ENCODE data around the gene LIPT2. TPM values are rescaled to one million over a fixed set of nuclear protein-coding genes. Genes with fewer than 3 reads are reported as not detected.

LIPT2 gene
- total and polyA plus RNA-seq, 12 donors: 1.8 to 16.1 (median 5.4) TPM

DNA sequence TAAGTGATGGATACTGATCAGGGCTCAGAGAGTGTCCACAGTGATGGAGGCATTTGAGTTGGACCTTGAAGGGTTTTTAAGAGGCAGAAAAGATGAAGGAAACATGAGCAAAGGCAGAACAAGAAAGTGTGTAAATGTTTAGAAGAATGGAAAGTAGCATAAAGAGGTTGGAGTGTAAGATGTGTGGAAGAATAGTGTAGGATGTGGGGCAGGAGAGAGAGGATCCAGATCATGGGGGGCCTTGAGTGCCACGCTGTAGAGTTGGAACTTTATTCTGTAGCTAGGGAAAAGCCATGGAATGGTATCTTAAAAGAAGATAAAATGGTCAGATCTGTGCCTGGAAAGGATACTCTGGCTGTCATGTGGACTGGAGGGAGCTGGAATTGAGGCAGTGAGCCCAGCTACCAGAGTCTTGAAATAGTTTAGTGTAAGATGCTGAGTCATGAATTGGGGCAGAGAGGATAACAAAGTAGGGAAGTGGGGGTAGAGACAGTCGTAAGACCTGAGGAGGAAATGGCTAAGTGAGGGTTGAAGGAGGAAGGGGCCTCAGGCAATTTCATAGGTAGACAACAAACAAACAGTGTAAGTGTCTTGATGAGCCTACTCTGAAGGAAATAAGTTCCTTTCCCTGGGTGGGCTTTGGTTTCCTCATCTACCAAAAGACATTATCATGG, 32.9 kb downstream of the LIPT2 start:
- no peaks in the 10 kb centered on the region for H3K36me3 ChIP-seq (replicated peaks in 1 of 2)
- peak in 1 of 7 donors; percentile 49 for DNase-seq
- 74 to 83% (median 79%) methylated on average over 2 of the region's 2 CpGs for WGBS, 4 donors
- H3K4me1 ChIP-seq (replicated peaks in 1 of 2): peaks cover 9 to 11% of the 10 kb centered on the region in 2 donors
- H3K9me3 ChIP-seq (replicated peaks in 1 of 3): no peaks in the 10 kb centered on the region
- peak overlapping the region in 1 of 4 donors; percentile 14 for H3K4me3 ChIP-seq
- no peaks in the 10 kb centered on the region for H3K27me3 ChIP-seq
- peak overlapping the region in 3 of 5 donors; percentile 26 to 73 (median 45) for H3K27ac ChIP-seq
- intact Hi-C loops (cut with DNase I): no loop called here
- no peak for TF ChIP-seq POLR2A (IDR thresholded peaks at IDR 0.05)
- TF ChIP-seq, protein P1, sequence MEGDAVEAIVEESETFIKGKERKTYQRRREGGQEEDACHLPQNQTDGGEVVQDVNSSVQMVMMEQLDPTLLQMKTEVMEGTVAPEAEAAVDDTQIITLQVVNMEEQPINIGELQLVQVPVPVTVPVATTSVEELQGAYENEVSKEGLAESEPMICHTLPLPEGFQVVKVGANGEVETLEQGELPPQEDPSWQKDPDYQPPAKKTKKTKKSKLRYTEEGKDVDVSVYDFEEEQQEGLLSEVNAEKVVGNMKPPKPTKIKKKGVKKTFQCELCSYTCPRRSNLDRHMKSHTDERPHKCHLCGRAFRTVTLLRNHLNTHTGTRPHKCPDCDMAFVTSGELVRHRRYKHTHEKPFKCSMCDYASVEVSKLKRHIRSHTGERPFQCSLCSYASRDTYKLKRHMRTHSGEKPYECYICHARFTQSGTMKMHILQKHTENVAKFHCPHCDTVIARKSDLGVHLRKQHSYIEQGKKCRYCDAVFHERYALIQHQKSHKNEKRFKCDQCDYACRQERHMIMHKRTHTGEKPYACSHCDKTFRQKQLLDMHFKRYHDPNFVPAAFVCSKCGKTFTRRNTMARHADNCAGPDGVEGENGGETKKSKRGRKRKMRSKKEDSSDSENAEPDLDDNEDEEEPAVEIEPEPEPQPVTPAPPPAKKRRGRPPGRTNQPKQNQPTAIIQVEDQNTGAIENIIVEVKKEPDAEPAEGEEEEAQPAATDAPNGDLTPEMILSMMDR (IDR thresholded peaks at IDR 0.05): no peak

DNA sequence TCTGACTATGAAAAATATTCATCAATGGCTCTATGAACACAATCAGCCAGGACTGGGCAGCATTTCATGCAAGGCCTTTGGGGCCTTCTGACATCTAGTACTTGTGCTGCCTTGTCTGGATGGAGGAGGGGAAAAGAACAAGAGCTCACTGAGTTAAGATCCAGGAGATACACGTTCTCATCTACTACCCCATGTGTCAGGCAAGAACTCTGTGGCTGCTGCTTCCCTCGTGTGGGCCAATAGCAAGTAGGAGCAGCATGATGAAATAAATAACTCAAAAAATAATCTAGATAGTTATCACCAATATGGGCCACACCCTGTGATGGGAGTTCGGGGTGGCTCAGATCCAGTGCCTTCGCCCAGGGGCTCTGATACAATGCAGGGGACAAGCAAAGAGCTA, 33.5 kb downstream of the LIPT2 start:
- Histone ChIP-seq H3K36me3 (replicated peaks in 1 of 2) (no peaks in the 10 kb centered on the region), H3K27ac (no peak overlapping the region), H3K4me3 (no peak overlapping the region), H3K4me1 (replicated peaks in 1 of 2) (peaks cover 9 to 11% of the 10 kb centered on the region in 2 donors), H3K9me3 (replicated peaks in 1 of 3) (no peaks in the 10 kb centered on the region), H3K27me3 (no peaks in the 10 kb centered on the region)
- WGBS, 4 donors: 78 to 84% (median 80%) methylated on average over 4 of the region's 4 CpGs
- TF ChIP-seq POLR2A (IDR thresholded peaks at IDR 0.05): no peak
- TF ChIP-seq, protein P1 (IDR thresholded peaks at IDR 0.05): no peak
- DNase-seq: peak in 1 of 7 donors; percentile 23
- intact Hi-C loops (cut with DNase I): no loop called here

DNA sequence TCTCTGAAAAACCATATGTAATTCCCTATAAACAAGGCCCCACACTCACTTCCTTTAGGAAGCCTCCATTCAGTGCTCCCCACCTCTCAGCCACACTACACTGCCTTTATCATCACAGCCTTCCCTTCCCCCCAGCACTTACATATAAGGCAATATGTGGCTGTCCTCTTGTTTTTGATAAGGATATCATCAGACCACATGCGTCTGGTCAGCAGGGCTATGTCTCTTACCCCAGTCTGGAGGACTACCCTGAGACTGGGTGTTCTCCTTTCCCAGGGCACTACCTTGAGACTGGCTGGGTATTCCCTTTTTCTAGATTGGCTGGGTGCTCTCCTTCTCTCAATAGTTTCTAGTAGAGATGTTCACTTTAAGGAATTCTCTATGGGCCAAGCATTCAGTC, 33.9 kb downstream of the LIPT2 start:
- no peaks in the 10 kb centered on the region for H3K36me3 ChIP-seq (replicated peaks in 1 of 2)
- no peak overlapping the region for H3K4me3 ChIP-seq
- H3K27ac ChIP-seq: no peak overlapping the region
- no peaks in the 10 kb centered on the region for H3K27me3 ChIP-seq
- no peaks in the 10 kb centered on the region for H3K9me3 ChIP-seq (replicated peaks in 1 of 3)
- intact Hi-C loops (cut with DNase I): loop anchor here in 1 of 2 donors (10.0 kb wide), 1 partner anchor 115 kb away; no protein-coding TSS in a partner anchor
- TF ChIP-seq, protein P1 (IDR thresholded peaks at IDR 0.05): no peak
- TF ChIP-seq POLR2A (IDR thresholded peaks at IDR 0.05): no peak
- DNase-seq: no peak
- peaks cover 9 to 11% of the 10 kb centered on the region in 2 donors for H3K4me1 ChIP-seq (replicated peaks in 1 of 2)
- 0 to 47% (median 0%) methylated on average over 1 of the region's 1 CpG for WGBS, 4 donors

DNA sequence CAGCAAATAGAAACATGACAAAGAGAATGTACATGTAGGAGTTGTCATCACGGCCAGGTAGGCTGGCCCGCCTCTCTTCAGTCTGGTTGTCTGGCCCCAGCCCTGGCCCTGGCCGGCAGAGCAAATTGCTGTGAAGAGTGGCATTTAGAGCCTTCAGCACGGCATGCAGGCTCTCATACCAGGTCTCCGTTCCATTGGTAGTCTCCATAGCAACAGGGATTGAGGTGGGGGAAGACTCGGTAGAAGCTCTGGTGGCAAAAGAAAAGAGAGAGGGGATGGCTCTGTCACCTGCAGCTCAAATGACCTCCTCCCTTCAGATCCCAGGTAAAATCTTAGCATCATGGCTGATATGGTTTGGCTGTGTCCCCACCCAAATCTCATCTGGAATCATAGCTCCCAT, 36.2 kb downstream of the LIPT2 start:
- Histone ChIP-seq H3K27ac (no peak overlapping the region), H3K4me3 (no peak overlapping the region), H3K36me3 (replicated peaks in 1 of 2) (no peaks in the 10 kb centered on the region), H3K27me3 (no peaks in the 10 kb centered on the region), H3K9me3 (replicated peaks in 1 of 3) (no peaks in the 10 kb centered on the region), H3K4me1 (replicated peaks in 1 of 2) (peaks cover 9 to 10% of the 10 kb centered on the region in 2 donors)
- intact Hi-C loops (cut with DNase I): loop anchor here in 1 of 2 donors (10.0 kb wide), 1 partner anchor 117 kb away; no protein-coding TSS in a partner anchor
- no peak for TF ChIP-seq POLR2A (IDR thresholded peaks at IDR 0.05)
- TF ChIP-seq, protein P1 (IDR thresholded peaks at IDR 0.05): no peak
- DNase-seq: no peak
- 82 to 93% (median 89%) methylated on average over 6 of the region's 6 CpGs for WGBS, 4 donors
